Left lung (tissue), 10 donors: ENCODE data around the gene FGD2. TPM values are rescaled to one million over a fixed set of nuclear protein-coding genes. Genes with fewer than 3 reads are reported as not detected.

ENCODE experiments used
- ATAC-seq: fragments of 200-7000 bp; cut with Tn5 transposase; one replicate; pipeline ENCODE4 v1.9.1; 2020; ENCODE audit warnings: moderate library complexity
- DNase-seq, 4 donors: peaks; one replicate each; pipeline ENCODE4 v3.0.0-alpha.2; 2013 to 2020
- H3K27ac ChIP-seq, 2 donors: fragments of 200-600 bp; sonication (generic) in 1 of 2; one replicate each; pipeline versions ENCODE4 v1.5.0 to v1.8.0; 2020 to 2021
- H3K27me3 ChIP-seq, 2 donors: fragments of 200-600 bp; sonication (generic) in 1 of 2; one replicate each; pipeline versions ENCODE4 v1.5.0 to v1.8.0; 2020 to 2021
- H3K36me3 ChIP-seq, 2 donors: fragments of 200-600 bp; sonication (generic) in 1 of 2; one replicate each; pipeline versions ENCODE4 v1.5.0 to v1.8.0; 2020 to 2021
- H3K4me1 ChIP-seq, 2 donors: fragments of 200-600 bp; one replicate each; pipeline ENCODE4 v1.8.0; 2021
- H3K4me3 ChIP-seq, 2 donors: fragments of 200-600 bp; sonication (generic) in 1 of 2; one replicate each; pipeline versions ENCODE4 v1.5.0 to v1.8.0; 2020 to 2021; ENCODE audit warnings: mild to moderate bottlenecking in 1 of 2
- H3K9me3 ChIP-seq, 2 donors: fragments of 200-600 bp; sonication (generic) in 1 of 2; one replicate each; pipeline versions ENCODE4 v1.5.0 to v1.8.0; 2020 to 2021
- CTCF ChIP-seq, 2 donors: fragments of 200-600 bp; sonication (generic) in 1 of 2; IDR thresholded peaks; one replicate each; pipeline versions ENCODE4 v1.5.0 to v1.8.0; 2021; ENCODE audit warnings: antibody characterized with exemption in 2 of 2
- intact Hi-C, 2 donors: fragments of 100-400 bp; cut with DNase I; formaldehyde crosslinking; loops; one replicate each; pipeline versions ENCODE4 v1.11.2 to v1.14.2; 2022
- polyA plus RNA-seq, 6 donors: library from polyadenylated mRNA; unstranded; fragments of 120-200 nt; gene quantifications; one replicate each; pipeline ENCODE4 v1.2.1, GENCODE V29; 2013; ENCODE audit not compliant: insufficient read length in 6 of 6
- total RNA-seq, 2 donors: library from RNA; stranded (reverse); fragmentation: NEBNext Ultra II Directional; extraction: Animal tissue kit (Norgen Biotek cat#: 25700); gene quantifications; one replicate each; pipeline ENCODE4 v1.2.1, GENCODE V29; 2021
- donor health status: DM: no; HTN: yes; CAD: no.
- donor health status: DM: no; HTN: no; CAD: no.

The FGD2 gene
- total and polyA plus RNA-seq, 8 donors = 3.9 to 60.3 (median 4.7) TPM

GRCh38 chr6:37072526-37072925 lies 67.1 kb downstream of the FGD2 start:
- Histone ChIP-seq H3K4me1 (peaks cover 0 to 11% of the 10 kb centered on the region in 2 donors), H3K27me3 (no peaks in the 10 kb centered on the region), H3K9me3 (no peaks in the 10 kb centered on the region), H3K27ac (no peak overlapping the region), H3K4me3 (no peak overlapping the region), H3K36me3 (no peaks in the 10 kb centered on the region)
- TF ChIP-seq CTCF (IDR thresholded peaks at IDR 0.05) = no peak
- no peak for DNase-seq
- ATAC-seq = no peak
- intact Hi-C loops = no loop called here

GRCh38 chr6:37074053-37074827 lies 68.8 kb downstream of the FGD2 start:
- Histone ChIP-seq H3K27ac (no peak overlapping the region), H3K4me1 (peaks cover 0 to 11% of the 10 kb centered on the region in 2 donors), H3K4me3 (no peak overlapping the region), H3K9me3 (no peaks in the 10 kb centered on the region), H3K36me3 (no peaks in the 10 kb centered on the region), H3K27me3 (no peaks in the 10 kb centered on the region)
- peak; percentile 76 for ATAC-seq
- TF ChIP-seq CTCF (IDR thresholded peaks at IDR 0.05) = no peak
- intact Hi-C loops = no loop called here
- no peak for DNase-seq

- no peak for ATAC-seq
These were observed 71.9 kb downstream of the FGD2 start for GRCh38 chr6:37077191-37077904.

GRCh38 chr6:37077905-37078296 lies 72.4 kb downstream of the FGD2 start:
- no peak overlapping the region for H3K4me3 ChIP-seq
- H3K9me3 ChIP-seq = no peaks in the 10 kb centered on the region
- peaks cover 3 to 9% of the 10 kb centered on the region in 2 donors for H3K4me1 ChIP-seq
- peak; percentile 75 for ATAC-seq
- H3K36me3 ChIP-seq = no peaks in the 10 kb centered on the region
- H3K27me3 ChIP-seq = no peaks in the 10 kb centered on the region
- intact Hi-C loops = no loop called here
- H3K27ac ChIP-seq = no peak overlapping the region
- no peak for TF ChIP-seq CTCF (IDR thresholded peaks at IDR 0.05)
- DNase-seq = peak; percentile 67 to 91 (median 82)

More at GRCh38 chr6:37077191-37077904, 71.9 kb downstream of the FGD2 start:
- intact Hi-C loops = no loop called here
- no peak for DNase-seq
- no peaks in the 10 kb centered on the region for H3K36me3 ChIP-seq
- TF ChIP-seq CTCF (IDR thresholded peaks at IDR 0.05) = no peak
- no peak overlapping the region for H3K4me3 ChIP-seq
- H3K9me3 ChIP-seq = no peaks in the 10 kb centered on the region
- H3K27ac ChIP-seq = no peak overlapping the region
- peaks cover 0 to 4% of the 10 kb centered on the region in 2 donors for H3K4me1 ChIP-seq
- H3K27me3 ChIP-seq = no peaks in the 10 kb centered on the region

Other genes starting within 250 kb of the FGD2 start
- gene CPNE5, start 166.2 kb upstream of the FGD2 start, total RNA-seq = 1 to 10 TPM; 1.2 to 1.9 TPM
- 1 to 10 TPM; 6.3 to 7.3 (median 6.8) TPM for gene CPNE5, start 166.2 kb upstream of the FGD2 start, polyA plus RNA-seq
- 10 to 100 TPM; 19.6 to 24.5 TPM for gene PPIL1, start 130.9 kb upstream of the FGD2 start, total RNA-seq
- gene PPIL1, start 130.9 kb upstream of the FGD2 start, polyA plus RNA-seq = 10 to 100 TPM; 31.9 to 45.3 (median 36.5) TPM
- gene C6orf89, start 119.7 kb upstream of the FGD2 start, total RNA-seq = 10 to 100 TPM; 53.3 to 59.6 TPM
- 10 to 100 TPM; 43.8 to 50.4 (median 46.5) TPM for gene C6orf89, start 119.7 kb upstream of the FGD2 start, polyA plus RNA-seq
- 1 to 10 TPM; 2.5 TPM for gene PI16, start 50.9 kb upstream of the FGD2 start, total RNA-seq
- gene PI16, start 50.9 kb upstream of the FGD2 start, polyA plus RNA-seq = 1 to 10 TPM in 1 of 6 donors, under 1 TPM in 5; 0.15 to 1.0 (median 0.46) TPM
- 100 to 1,000 TPM; 189 to 192 TPM for gene MTCH1, start 19.5 kb upstream of the FGD2 start, total RNA-seq
- 100 to 1,000 TPM; 145 to 187 (median 157) TPM for gene MTCH1, start 19.5 kb upstream of the FGD2 start, polyA plus RNA-seq
- gene PIM1, start 164.5 kb downstream of the FGD2 start, total RNA-seq = 10 to 100 TPM; 42.2 to 89.8 TPM
- 10 to 100 TPM; 13.1 to 21.5 (median 20.3) TPM for gene PIM1, start 164.5 kb downstream of the FGD2 start, polyA plus RNA-seq